Right cardiac atrium (tissue), 5 donors: ENCODE measurements around the gene CTNND1. TPM values are rescaled to one million over a fixed set of nuclear protein-coding genes. Genes with fewer than 3 reads are reported as not detected.

Source experiments
- polyA plus RNA-seq: library from polyadenylated mRNA; stranded (reverse); fragments of 200-250 nt; gene quantifications from one replicate; pipeline ENCODE4 v1.2.3, GENCODE V29; 2013
- total RNA-seq, 4 donors: library from RNA; stranded (reverse); fragmentation: NEBNext Ultra II Directional; extraction: Animal tissue kit (Norgen Biotek cat#: 25700); gene quantifications; one replicate each; pipeline ENCODE4 v1.2.1, GENCODE V29; 2021
- donor health status: healthy with polysubstance abuse.
- donor health status: DM: no; HTN: yes; CAD: no.
- donor health status: DM: no; HTN: no; CAD: no.
- donor health status: DM: no; HTN: yes; CAD: no; lungs with severe emphysema.
- donor health status: DM: yes; HTN: yes; CAD: no.

Gene CTNND1
- total and polyA plus RNA-seq, 5 donors = 32.2 to 98.6 (median 77.1) TPM

Other genes starting within 250 kb of the CTNND1 start
- 1 to 10 TPM; 3.4 to 10.0 (median 8.8) TPM for gene SLC43A1, start 246.1 kb upstream of the CTNND1 start, total RNA-seq
- gene SLC43A1, start 246.1 kb upstream of the CTNND1 start, polyA plus RNA-seq = 8.4 TPM
- gene TIMM10, start 231.0 kb upstream of the CTNND1 start, total RNA-seq = 10 to 100 TPM; 40.6 to 68.8 (median 50.2) TPM
- gene TIMM10, start 231.0 kb upstream of the CTNND1 start, polyA plus RNA-seq = 59.2 TPM
- gene SMTNL1, start 224.2 kb upstream of the CTNND1 start, total RNA-seq = not detected
- gene SMTNL1, start 224.2 kb upstream of the CTNND1 start, polyA plus RNA-seq = not detected
- gene UBE2L6, start 194.1 kb upstream of the CTNND1 start, total RNA-seq = 10 to 100 TPM; 22.6 to 28.8 (median 24.6) TPM
- 19.8 TPM for gene UBE2L6, start 194.1 kb upstream of the CTNND1 start, polyA plus RNA-seq
- gene SERPING1, start 164.1 kb upstream of the CTNND1 start, total RNA-seq = 100 to 1,000 TPM; 181 to 294 (median 203) TPM
- gene SERPING1, start 164.1 kb upstream of the CTNND1 start, polyA plus RNA-seq = 268 TPM
- gene YPEL4, start 111.9 kb upstream of the CTNND1 start, total RNA-seq = 1 to 10 TPM in 1 of 4 donors, under 1 TPM in 3; 0.33 to 1.1 (median 0.62) TPM
- gene YPEL4, start 111.9 kb upstream of the CTNND1 start, polyA plus RNA-seq = 1.5 TPM
- 1 to 10 TPM; 6.3 to 8.2 (median 7.2) TPM for gene CLP1, start 104.0 kb upstream of the CTNND1 start, total RNA-seq
- 4.6 TPM for gene CLP1, start 104.0 kb upstream of the CTNND1 start, polyA plus RNA-seq
- 10 to 100 TPM; 38.9 to 60.4 (median 54.3) TPM for gene ZDHHC5, start 93.7 kb upstream of the CTNND1 start, total RNA-seq
- 27.0 TPM for gene ZDHHC5, start 93.7 kb upstream of the CTNND1 start, polyA plus RNA-seq
- gene MED19, start 49.6 kb upstream of the CTNND1 start, total RNA-seq = 10 to 100 TPM in 2 of 4 donors, 1 to 10 TPM in 2; 8.4 to 10.5 (median 9.5) TPM
- gene MED19, start 49.6 kb upstream of the CTNND1 start, polyA plus RNA-seq = 9.8 TPM
- 10 to 100 TPM; 57.4 to 78.1 (median 70.8) TPM for gene TMX2, start 49.2 kb upstream of the CTNND1 start, total RNA-seq
- 73.2 TPM for gene TMX2, start 49.2 kb upstream of the CTNND1 start, polyA plus RNA-seq
- gene SELENOH, start 20.3 kb upstream of the CTNND1 start, total RNA-seq = 100 to 1,000 TPM in 2 of 4 donors, 10 to 100 TPM in 2; 91.3 to 110 (median 99.1) TPM
- 163 TPM for gene SELENOH, start 20.3 kb upstream of the CTNND1 start, polyA plus RNA-seq
- not detected for gene BTBD18, start 10.0 kb upstream of the CTNND1 start, total RNA-seq
- 0.02 TPM for gene BTBD18, start 10.0 kb upstream of the CTNND1 start, polyA plus RNA-seq